Measurements from ENCODE around the gene SEMA4C.

The SEMA4C gene

DNA sequence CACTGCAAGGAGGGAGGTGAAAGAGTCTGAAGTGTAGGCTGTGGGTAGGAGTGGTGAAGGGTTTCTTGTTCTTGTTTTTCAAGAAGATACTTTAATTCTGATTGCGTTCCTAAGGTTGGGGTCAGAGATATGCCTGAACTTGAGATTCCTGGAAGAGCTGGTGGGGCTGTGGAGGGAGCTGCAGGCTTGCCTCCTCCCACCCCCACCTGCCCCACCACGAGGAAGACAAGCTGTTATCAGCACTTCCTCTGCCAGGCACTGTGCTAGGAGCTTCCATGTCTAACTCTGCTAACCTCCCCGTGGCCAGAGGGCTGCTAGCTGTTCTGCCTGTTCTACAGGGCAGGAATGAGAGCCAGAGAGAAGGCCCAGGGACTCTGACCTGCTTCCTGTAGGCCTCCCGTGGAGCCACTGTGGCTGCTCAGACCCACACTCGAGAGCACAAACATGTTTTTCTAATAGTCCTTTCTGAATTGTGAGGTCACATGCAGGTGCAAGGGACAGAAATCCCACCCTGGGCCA is 39.8 kb downstream of the SEMA4C start:
- in situ Hi-C loops (cut with MboI; ENCODE audit: low sequenced_read_pairs, unreplicated experiment): no loop called here
- TF ChIP-seq, protein P1, sequence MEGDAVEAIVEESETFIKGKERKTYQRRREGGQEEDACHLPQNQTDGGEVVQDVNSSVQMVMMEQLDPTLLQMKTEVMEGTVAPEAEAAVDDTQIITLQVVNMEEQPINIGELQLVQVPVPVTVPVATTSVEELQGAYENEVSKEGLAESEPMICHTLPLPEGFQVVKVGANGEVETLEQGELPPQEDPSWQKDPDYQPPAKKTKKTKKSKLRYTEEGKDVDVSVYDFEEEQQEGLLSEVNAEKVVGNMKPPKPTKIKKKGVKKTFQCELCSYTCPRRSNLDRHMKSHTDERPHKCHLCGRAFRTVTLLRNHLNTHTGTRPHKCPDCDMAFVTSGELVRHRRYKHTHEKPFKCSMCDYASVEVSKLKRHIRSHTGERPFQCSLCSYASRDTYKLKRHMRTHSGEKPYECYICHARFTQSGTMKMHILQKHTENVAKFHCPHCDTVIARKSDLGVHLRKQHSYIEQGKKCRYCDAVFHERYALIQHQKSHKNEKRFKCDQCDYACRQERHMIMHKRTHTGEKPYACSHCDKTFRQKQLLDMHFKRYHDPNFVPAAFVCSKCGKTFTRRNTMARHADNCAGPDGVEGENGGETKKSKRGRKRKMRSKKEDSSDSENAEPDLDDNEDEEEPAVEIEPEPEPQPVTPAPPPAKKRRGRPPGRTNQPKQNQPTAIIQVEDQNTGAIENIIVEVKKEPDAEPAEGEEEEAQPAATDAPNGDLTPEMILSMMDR (IDR thresholded peaks at IDR 0.05; ENCODE audit: borderline replicate concordance, control extremely low read depth, extremely low read depth, insufficient read depth, missing control alignments): no peak
- DNase-seq (ENCODE audit: low spot score): no peak

DNA sequence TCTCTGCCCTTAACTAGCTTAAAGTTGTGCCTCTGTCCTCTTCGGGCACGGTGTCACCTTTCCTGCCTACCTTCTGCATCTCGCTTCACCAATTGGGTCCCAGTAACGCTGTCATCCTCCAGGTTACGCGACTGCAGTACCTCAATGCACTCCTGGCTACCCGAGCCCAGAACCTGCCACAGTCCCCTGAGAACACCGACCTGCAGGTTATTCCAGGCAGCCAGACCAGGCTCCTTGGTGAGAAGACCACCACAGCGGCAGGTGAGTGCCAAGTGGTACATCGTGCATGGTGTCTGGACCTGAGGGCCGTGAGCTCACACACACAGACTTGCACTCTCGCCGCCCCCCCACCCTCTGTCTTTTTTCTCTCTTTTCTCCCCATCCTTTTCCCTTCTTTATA is 41.0 kb downstream of the SEMA4C start:
- DNase-seq (ENCODE audit: low spot score): no peak
- in situ Hi-C loops (cut with MboI; ENCODE audit: low sequenced_read_pairs, unreplicated experiment): no loop called here
- TF ChIP-seq, protein P1 (IDR thresholded peaks at IDR 0.05; ENCODE audit: borderline replicate concordance, control extremely low read depth, extremely low read depth, insufficient read depth, missing control alignments): no peak

DNA sequence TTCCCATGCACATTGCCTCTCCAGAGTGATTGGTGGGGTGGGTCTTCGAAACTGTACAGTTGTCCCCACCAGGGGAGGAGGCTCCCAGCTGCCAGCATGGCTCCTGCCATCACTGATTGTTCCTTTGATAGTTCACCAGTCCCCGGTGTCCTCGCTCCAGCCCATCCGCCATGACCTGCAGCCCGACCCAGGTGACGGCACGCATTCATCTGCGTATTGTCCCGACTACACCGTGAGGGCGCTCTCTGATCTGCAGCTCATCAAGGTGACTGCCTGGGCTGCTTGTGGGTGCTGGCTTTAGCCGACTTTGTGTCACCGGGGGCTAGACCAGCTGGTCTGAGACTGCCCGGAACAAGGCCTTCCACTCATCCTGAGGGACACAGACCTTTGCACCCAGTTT is 41.4 kb downstream of the SEMA4C start:
- in situ Hi-C loops (cut with MboI; ENCODE audit: low sequenced_read_pairs, unreplicated experiment): no loop called here
- TF ChIP-seq, protein P1 (IDR thresholded peaks at IDR 0.05; ENCODE audit: borderline replicate concordance, control extremely low read depth, extremely low read depth, insufficient read depth, missing control alignments): no peak
- no peak for DNase-seq (ENCODE audit: low spot score)

DNA sequence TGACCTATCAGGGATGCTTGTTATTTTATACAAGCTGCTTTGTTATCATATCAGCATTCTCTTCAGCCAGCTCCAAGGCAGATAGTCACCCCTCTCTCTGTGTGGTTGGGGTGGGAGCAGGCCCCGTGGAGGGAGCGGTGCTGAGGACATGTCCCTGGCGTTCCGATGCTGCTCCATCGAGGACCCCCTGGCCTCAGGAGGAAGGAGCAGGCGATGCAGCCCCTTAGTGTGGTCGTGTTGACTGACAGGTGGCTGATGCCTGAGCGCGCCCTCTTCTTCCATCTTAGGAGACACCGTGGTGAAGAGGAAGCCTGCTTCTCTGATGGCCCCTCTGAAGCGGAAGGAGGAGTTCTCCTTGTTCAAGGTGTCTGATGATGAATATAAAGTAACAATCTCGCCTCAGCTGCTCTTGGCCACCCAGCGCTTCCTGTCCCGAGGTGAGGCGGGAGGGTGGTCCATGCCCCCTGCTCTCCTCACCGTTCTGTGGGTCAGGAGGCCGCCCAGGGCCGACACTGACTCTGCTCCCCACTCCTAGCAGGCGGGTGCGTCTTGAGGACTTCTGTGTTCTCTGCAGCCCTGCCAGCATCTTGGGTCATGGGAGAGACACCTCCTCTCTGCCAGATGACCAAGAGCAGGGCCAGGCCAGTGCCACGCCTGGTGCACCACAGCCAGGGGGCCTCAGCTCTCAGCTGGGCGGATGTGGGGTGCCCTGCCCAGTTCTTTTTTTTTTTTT is 43.2 kb downstream of the SEMA4C start:
- no peak for DNase-seq (ENCODE audit: low spot score)
- in situ Hi-C loops (cut with MboI; ENCODE audit: low sequenced_read_pairs, unreplicated experiment): no loop called here
- TF ChIP-seq, protein P1 (IDR thresholded peaks at IDR 0.05; ENCODE audit: borderline replicate concordance, control extremely low read depth, extremely low read depth, insufficient read depth, missing control alignments): no peak

DNA sequence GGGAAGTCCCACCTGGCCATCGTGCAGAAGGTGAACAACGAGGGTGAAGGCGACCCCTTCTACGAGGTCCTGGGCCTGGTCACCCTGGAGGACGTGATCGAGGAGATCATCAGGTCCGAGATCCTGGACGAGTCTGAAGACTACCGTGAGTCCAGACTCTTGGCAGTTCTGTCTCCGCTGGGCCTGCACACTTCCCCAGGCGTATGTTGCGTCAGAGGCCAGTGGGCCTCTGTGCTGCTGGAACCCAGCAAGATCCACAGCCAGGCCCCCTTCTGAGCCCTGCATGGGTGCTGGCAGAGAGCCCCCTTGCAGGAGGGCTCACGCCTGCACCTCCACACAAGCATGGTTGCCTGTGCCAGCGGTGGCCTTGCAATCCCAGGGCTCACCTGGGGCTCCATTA is 44.8 kb downstream of the SEMA4C start:
- in situ Hi-C loops (cut with MboI; ENCODE audit: low sequenced_read_pairs, unreplicated experiment): no loop called here
- TF ChIP-seq, protein P1 (IDR thresholded peaks at IDR 0.05; ENCODE audit: borderline replicate concordance, control extremely low read depth, extremely low read depth, insufficient read depth, missing control alignments): no peak
- no peak for DNase-seq (ENCODE audit: low spot score)

DNA sequence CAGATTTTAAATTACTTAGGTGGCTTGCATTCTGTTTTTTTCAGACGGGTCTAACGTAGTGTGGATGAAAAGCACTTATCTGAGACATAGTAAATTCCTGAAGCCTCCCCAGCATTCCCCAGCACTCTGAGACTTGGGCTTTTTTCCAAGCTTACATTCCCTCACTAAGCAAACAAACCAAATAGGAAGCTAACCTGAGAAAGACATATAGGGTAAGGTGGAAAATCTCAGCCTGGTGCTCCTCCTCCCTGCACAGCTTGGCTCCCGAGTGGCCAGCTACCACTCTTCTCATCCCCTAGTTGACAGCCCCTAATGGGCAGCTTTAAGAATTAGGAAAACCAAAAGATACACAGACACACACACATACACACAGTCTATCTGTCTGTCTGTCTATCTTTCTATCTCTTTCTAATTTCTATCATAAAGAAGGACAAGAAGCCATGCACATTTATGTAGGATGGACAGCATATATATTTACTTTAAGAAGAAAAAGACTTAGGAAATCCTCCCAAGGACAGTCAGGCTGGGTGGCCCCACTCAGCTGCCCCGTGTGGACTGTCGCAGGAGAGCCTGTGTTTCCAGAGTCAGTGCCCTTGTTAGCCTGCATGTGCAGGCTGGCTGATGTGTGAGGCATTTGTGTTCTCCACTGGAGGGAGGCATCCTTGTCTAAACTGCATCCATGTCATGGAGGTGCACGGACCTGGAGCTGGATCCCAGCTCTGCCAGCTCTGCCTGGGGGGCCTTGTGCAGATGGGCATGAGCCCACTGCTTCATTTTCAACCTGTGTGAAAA is 45.6 kb downstream of the SEMA4C start:
- no peak for DNase-seq (ENCODE audit: low spot score)
- in situ Hi-C loops (cut with MboI; ENCODE audit: low sequenced_read_pairs, unreplicated experiment): no loop called here
- TF ChIP-seq, protein P1 (IDR thresholded peaks at IDR 0.05; ENCODE audit: borderline replicate concordance, control extremely low read depth, extremely low read depth, insufficient read depth, missing control alignments): no peak
